ENCODE results near the gene LAMB1. TPM values are rescaled to one million over a fixed set of nuclear protein-coding genes. Genes with fewer than 3 reads are reported as not detected.
"Not testable (repeated sequence)": the region's sequence is repeated elsewhere in the genome, so short reads cannot be mapped to it uniquely, and the experiment has no call there.

Gene LAMB1
- total RNA-seq, 4 donors from 2014 or later: 22.5 to 101 (median 32.5) TPM

DNA sequence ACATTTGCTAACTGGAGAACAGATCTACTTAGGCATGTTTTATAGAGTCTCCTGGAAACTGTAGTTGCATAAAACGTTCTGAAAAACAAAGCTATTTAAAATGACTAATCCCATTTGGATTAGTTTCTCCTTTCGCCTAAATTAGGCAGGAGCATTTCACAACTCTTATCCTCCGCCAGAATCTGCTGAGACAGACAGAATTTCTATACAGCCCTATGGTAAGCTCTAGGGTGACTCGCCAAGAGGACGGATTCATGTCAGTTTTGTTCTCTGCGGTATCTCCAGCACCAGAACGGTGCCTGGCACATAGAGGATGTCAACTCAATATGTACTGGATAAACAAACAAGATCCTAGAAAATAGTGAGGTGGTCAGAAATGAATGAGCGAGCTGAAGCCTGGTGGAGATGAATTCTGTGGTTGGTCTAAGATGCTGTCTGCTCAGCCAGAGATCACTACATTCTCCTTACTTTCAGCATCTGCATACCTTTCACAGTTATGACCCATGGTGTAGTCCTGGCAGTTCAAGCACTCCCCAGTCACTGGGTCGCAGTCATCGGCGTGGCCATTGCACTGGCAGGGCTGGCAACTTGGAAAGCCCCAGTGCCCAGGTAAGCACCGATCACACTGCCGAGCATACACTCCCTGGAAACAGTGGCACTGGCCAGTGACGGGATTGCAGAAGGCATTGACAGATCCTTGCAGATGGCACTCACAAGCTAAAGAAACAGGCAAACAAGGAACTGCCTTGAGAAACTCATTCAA lies 44.0 kb downstream of the LAMB1 start:
- H3K36me3 ChIP-seq: peaks cover 0 to 85% (median 15%) of the 10 kb centered on the region in 3 donors
- no peaks in the 10 kb centered on the region for H3K9me3 ChIP-seq
- no peak overlapping the region for H3K4me3 ChIP-seq
- WGBS, 2 donors: 16 to 48% methylated on average over 8 to 13 of the region's 14 CpGs
- intact Hi-C loops (cut with DNase I): no loop called here
- H3K27me3 ChIP-seq: no peaks in the 10 kb centered on the region
- DNase-seq: no peak
- peak overlapping the region in 3 of 4 donors; percentile 66 to 89 (median 67) for H3K27ac ChIP-seq
- H3K4me1 ChIP-seq: peaks cover 11 to 40% (median 16%) of the 10 kb centered on the region in 3 donors
- TF ChIP-seq, protein P1, sequence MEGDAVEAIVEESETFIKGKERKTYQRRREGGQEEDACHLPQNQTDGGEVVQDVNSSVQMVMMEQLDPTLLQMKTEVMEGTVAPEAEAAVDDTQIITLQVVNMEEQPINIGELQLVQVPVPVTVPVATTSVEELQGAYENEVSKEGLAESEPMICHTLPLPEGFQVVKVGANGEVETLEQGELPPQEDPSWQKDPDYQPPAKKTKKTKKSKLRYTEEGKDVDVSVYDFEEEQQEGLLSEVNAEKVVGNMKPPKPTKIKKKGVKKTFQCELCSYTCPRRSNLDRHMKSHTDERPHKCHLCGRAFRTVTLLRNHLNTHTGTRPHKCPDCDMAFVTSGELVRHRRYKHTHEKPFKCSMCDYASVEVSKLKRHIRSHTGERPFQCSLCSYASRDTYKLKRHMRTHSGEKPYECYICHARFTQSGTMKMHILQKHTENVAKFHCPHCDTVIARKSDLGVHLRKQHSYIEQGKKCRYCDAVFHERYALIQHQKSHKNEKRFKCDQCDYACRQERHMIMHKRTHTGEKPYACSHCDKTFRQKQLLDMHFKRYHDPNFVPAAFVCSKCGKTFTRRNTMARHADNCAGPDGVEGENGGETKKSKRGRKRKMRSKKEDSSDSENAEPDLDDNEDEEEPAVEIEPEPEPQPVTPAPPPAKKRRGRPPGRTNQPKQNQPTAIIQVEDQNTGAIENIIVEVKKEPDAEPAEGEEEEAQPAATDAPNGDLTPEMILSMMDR (IDR thresholded peaks at IDR 0.05): no peak
- TF ChIP-seq POLR2A (IDR thresholded peaks at IDR 0.05): no peak

DNA sequence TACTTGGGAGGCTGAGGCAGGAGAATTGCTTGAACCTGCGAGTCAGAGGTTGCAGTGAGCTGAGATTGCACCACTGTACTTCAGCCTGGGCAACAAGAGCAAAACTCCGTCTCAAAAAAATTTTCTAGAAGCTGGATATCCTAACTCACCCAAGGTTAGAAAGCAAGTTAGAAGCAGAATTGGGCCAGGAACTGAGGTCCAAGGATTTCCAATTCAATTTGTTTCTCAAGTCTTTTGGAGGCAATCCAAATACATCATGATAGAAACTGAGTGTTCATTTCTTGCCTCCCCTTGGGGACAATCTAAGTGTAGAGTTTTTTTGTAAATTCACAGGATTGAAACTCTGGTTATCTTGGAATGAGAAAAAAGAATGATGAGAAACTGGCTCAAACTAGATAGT lies 45.5 kb downstream of the LAMB1 start:
- intact Hi-C loops (cut with DNase I): no loop called here
- DNase-seq: no peak
- TF ChIP-seq, protein P1 (IDR thresholded peaks at IDR 0.05): no peak
- TF ChIP-seq POLR2A (IDR thresholded peaks at IDR 0.05): no peak
- Histone ChIP-seq H3K36me3 (peaks cover 0 to 85% (median 23%) of the 10 kb centered on the region in 3 donors), H3K9me3 (no peaks in the 10 kb centered on the region), H3K4me3 (no peak overlapping the region), H3K27ac (peak overlapping the region in 3 of 4 donors; percentile 66 to 89 (median 67)), H3K27me3 (no peaks in the 10 kb centered on the region), H3K4me1 (peaks cover 11 to 46% (median 16%) of the 10 kb centered on the region in 3 donors)
- WGBS, 2 donors: 74 to 75% methylated on average over 2 of the region's 2 CpGs

DNA sequence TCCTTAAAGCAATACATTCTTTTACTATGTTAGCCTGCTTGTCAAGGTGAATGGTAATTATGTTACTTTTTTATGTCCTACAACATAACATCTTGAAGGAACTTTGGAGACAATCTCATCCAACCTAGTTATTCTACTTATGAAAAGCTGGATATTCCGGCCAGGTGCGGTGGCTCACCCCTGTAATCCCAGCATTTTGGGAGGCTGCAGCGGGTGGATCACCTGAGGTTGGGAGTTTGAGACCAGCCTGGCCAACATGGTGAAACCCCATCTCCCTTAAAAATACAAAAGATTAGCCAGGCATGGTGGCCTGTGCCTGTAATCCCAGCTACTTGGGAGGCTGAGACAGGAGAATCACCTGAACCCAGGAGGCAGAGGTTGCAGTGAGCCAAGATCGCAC lies 46.0 kb downstream of the LAMB1 start:
- H3K27ac ChIP-seq: peak overlapping the region in 3 of 4 donors; percentile 66 to 89 (median 67)
- WGBS, 2 donors: 93 to 100% methylated on average over 3 to 4 of the region's 4 CpGs
- intact Hi-C loops (cut with DNase I): not testable (repeated sequence)

DNA sequence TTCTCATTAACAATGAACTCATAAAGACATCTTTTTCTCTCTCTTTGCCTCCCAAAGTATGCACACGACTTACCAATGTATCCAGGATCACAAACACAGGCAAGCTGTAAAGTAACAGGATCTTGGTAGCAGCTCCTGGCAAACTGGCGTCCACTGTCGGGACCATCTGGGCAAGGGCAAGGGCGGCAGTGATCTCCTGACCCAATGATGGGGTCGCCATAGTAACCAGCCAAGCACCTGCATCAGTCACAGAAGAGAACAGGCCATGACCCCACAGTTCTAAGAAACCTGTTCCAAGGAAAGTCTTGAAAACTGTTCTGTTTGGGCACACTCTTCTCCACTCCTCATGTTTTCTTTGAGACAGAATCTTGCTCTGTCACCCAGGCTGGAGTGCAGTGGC lies 47.6 kb downstream of the LAMB1 start:
- TF ChIP-seq POLR2A (IDR thresholded peaks at IDR 0.05): no peak
- TF ChIP-seq, protein P1 (IDR thresholded peaks at IDR 0.05): no peak
- Histone ChIP-seq H3K27me3 (no peaks in the 10 kb centered on the region), H3K27ac (no peak overlapping the region), H3K4me1 (peaks cover 11 to 50% (median 16%) of the 10 kb centered on the region in 3 donors), H3K9me3 (no peaks in the 10 kb centered on the region), H3K4me3 (no peak overlapping the region), H3K36me3 (peaks cover 4 to 83% (median 23%) of the 10 kb centered on the region in 3 donors)
- intact Hi-C loops (cut with DNase I): no loop called here
- WGBS, 2 donors: 68 to 87% methylated on average over 5 of the region's 5 CpGs
- no peak for DNase-seq

More for the DNA sequence above, 46.0 kb downstream of the LAMB1 start:
- peaks cover 11 to 51% (median 16%) of the 10 kb centered on the region in 3 donors for H3K4me1 ChIP-seq
- not testable (repeated sequence) for H3K27me3 ChIP-seq, H3K4me3 ChIP-seq, H3K9me3 ChIP-seq, DNase-seq
- peaks cover 0 to 83% (median 23%) of the 10 kb centered on the region in 3 donors for H3K36me3 ChIP-seq

DNA sequence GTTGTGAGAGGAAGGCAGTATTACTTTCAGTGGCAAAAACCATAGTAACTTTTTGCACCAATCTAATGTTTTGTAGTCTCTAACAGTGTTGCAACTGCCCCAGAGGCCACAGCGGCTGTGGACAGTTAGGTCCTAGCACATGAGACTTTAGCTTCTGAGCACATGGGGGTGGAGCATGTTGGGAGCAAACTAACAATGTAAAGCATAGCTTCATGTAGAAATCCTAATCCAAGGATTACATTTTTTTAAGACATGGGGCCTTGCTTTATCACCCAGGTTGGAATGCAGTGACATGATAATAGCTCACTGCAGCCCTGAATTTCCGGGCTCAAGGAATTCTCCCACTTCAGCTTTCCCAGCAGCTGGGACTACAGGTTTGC lies 49.0 kb downstream of the LAMB1 start:
- TF ChIP-seq POLR2A (IDR thresholded peaks at IDR 0.05): no peak
- TF ChIP-seq, protein P1 (IDR thresholded peaks at IDR 0.05): no peak
- Histone ChIP-seq H3K27me3 (no peaks in the 10 kb centered on the region), H3K4me3 (no peak overlapping the region), H3K27ac (no peak overlapping the region), H3K36me3 (peaks cover 4 to 78% (median 19%) of the 10 kb centered on the region in 3 donors), H3K4me1 (peaks cover 5 to 48% (median 15%) of the 10 kb centered on the region in 3 donors), H3K9me3 (no peaks in the 10 kb centered on the region)
- WGBS, 2 donors: 77 to 84% methylated on average over 2 of the region's 2 CpGs
- intact Hi-C loops (cut with DNase I): no loop called here
- DNase-seq: no peak

Measured in esophagus squamous epithelium (tissue), 5 donors.